Measurements from ENCODE around the gene E2F6.
"Not testable (repeated sequence)": the region's sequence is repeated elsewhere in the genome, so short reads cannot be mapped to it uniquely, and the experiment has no call there.

Gene E2F6

GRCh38 chr2:11406958-11407381 is 59.0 kb downstream of the E2F6 start:
- TF ChIP-seq POLR2A (IDR thresholded peaks at IDR 0.05; ENCODE audit: low read depth, low read length) = no peak
- no peak for FAIRE-seq
- DNase-seq (ENCODE audit: insufficient read length, low spot score) = peak; percentile 35

GRCh38 chr2:11406267-11406957 is 59.5 kb downstream of the E2F6 start:
- FAIRE-seq (no peak), DNase-seq (ENCODE audit: insufficient read length, low spot score) (no peak)
- TF ChIP-seq POLR2A (IDR thresholded peaks at IDR 0.05; ENCODE audit: low read depth, low read length) = no peak

- FAIRE-seq (no peak), DNase-seq (ENCODE audit: insufficient read length, low spot score) (no peak)
- no peak for TF ChIP-seq POLR2A (IDR thresholded peaks at IDR 0.05; ENCODE audit: low read depth, low read length)
Measured at GRCh38 chr2:11405599-11406266, 60.2 kb downstream of the E2F6 start.

GRCh38 chr2:11405074-11405406 is 60.9 kb downstream of the E2F6 start:
- not testable (repeated sequence) for FAIRE-seq; DNase-seq (ENCODE audit: insufficient read length, low spot score)

- TF ChIP-seq POLR2A (IDR thresholded peaks at IDR 0.05; ENCODE audit: low read depth, low read length) = no peak
- DNase-seq (ENCODE audit: insufficient read length, low spot score) (no peak), FAIRE-seq (no peak)
Measured at GRCh38 chr2:11404376-11405073, 61.4 kb downstream of the E2F6 start.

GRCh38 chr2:11402436-11402835 is 63.5 kb downstream of the E2F6 start:
- DNase-seq (ENCODE audit: insufficient read length, low spot score) (no peak), FAIRE-seq (no peak)
- TF ChIP-seq POLR2A (IDR thresholded peaks at IDR 0.05; ENCODE audit: low read depth, low read length) = no peak

- DNase-seq (ENCODE audit: insufficient read length, low spot score) = no peak
- no peak for TF ChIP-seq POLR2A (IDR thresholded peaks at IDR 0.05; ENCODE audit: low read depth, low read length)
- no peak for FAIRE-seq
Measured at GRCh38 chr2:11399438-11399762, 66.6 kb downstream of the E2F6 start.

GRCh38 chr2:11398750-11399437 is 67.1 kb downstream of the E2F6 start:
- DNase-seq (ENCODE audit: insufficient read length, low spot score) (no peak), FAIRE-seq (no peak)
- no peak for TF ChIP-seq POLR2A (IDR thresholded peaks at IDR 0.05; ENCODE audit: low read depth, low read length)

- no peak for TF ChIP-seq POLR2A (IDR thresholded peaks at IDR 0.05; ENCODE audit: low read depth, low read length)
- no peak for FAIRE-seq
- no peak for DNase-seq (ENCODE audit: insufficient read length, low spot score)
Measured at GRCh38 chr2:11397513-11397912, 68.4 kb downstream of the E2F6 start.

- DNase-seq (ENCODE audit: insufficient read length, low spot score) = no peak
- FAIRE-seq = no peak
- TF ChIP-seq POLR2A (IDR thresholded peaks at IDR 0.05; ENCODE audit: low read depth, low read length) = no peak
Measured at GRCh38 chr2:11396467-11397445, 69.2 kb downstream of the E2F6 start.

- FAIRE-seq = no peak
- TF ChIP-seq POLR2A (IDR thresholded peaks at IDR 0.05; ENCODE audit: low read depth, low read length) = no peak
- DNase-seq (ENCODE audit: insufficient read length, low spot score) = no peak
Measured at GRCh38 chr2:11396021-11396420, 69.9 kb downstream of the E2F6 start.

- no peak for TF ChIP-seq POLR2A (IDR thresholded peaks at IDR 0.05; ENCODE audit: low read depth, low read length)
- DNase-seq (ENCODE audit: insufficient read length, low spot score) (no peak), FAIRE-seq (no peak)
Measured at GRCh38 chr2:11395389-11395788, 70.6 kb downstream of the E2F6 start.

Data from H54 (cell line).